Neural crest cell (in vitro differentiated cells): ENCODE results near the gene CLK3. TPM values are rescaled to one million over a fixed set of nuclear protein-coding genes. Genes with fewer than 3 reads are reported as not detected.
A peak's percentile ranks its signal among the peaks of the same experiment; 100 is the strongest.

Experiments used
- DNase-seq: peaks from one replicate; pipeline ENCODE4 v3.0.0; 2021; ENCODE audit warnings: low read depth, mixed read lengths, low spot score
- H3K27ac Mint-ChIP-seq: one replicate; pipeline ENCODE4 v1.8.0; 2021; ENCODE audit warnings: mild to moderate bottlenecking, mixed read lengths; ENCODE audit not compliant: unreplicated experiment
- H3K27me3 Mint-ChIP-seq: 2 replicates; pipeline ENCODE4 v1.8.0; 2021; ENCODE audit warnings: low read depth, mild to moderate bottlenecking, mixed read lengths
- H3K36me3 Mint-ChIP-seq: 2 replicates; pipeline ENCODE4 v1.8.0; 2021; ENCODE audit warnings: low read depth, mild to moderate bottlenecking, mixed read lengths
- H3K4me1 Mint-ChIP-seq: 2 replicates; pipeline ENCODE4 v1.8.0; 2021; ENCODE audit warnings: mixed read lengths
- H3K4me3 Mint-ChIP-seq: one replicate; pipeline ENCODE4 v1.8.0; 2021; ENCODE audit warnings: mild to moderate bottlenecking, mixed read lengths
- H3K9me3 Mint-ChIP-seq: 2 replicates; pipeline ENCODE4 v1.8.0; 2021; ENCODE audit warnings: mixed read lengths
- total RNA-seq: library from RNA; stranded (reverse); gene quantifications from 2 replicates; pipeline ENCODE4 v1.2.1, GENCODE V29; 2021
- TF ChIP-seq, protein P1 (sequence below): fragments of 200-600 bp; sonication (generic); conservative IDR thresholded peaks from 2 replicates; pipeline ENCODE4 v1.5.0; 2021; ENCODE audit warnings: antibody characterized with exemption, mild to moderate bottlenecking

The CLK3 gene
- total RNA-seq, 1 donor from 2014 or later = 88.7 TPM

DNA sequence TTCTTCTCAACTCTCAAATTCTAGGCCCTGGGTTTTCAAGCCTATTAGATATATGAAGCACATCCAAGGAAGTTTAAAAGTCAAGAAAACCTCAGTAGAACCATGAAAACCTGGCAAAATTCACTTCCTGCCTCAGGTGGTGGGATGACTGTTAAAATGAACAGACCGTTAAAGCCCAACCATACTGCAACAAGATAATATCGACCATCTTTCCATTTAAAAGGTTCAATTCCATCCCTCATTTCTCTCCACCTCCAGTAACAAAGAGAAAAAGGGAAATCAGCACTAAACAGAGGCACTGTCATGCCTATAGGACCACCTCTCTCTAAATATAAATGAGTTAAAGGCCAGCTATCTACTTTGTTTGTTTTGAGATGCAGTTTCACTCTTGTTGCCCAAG lies 49.0 kb downstream of the CLK3 start:
- Mint-ChIP-seq H3K4me1 (no peaks in the 10 kb centered on the region), H3K36me3 (no peaks in the 10 kb centered on the region), H3K27ac (no peak overlapping the region), H3K9me3 (no peaks in the 10 kb centered on the region), H3K27me3 (no peaks in the 10 kb centered on the region), H3K4me3 (no peak overlapping the region)
- TF ChIP-seq, protein P1, sequence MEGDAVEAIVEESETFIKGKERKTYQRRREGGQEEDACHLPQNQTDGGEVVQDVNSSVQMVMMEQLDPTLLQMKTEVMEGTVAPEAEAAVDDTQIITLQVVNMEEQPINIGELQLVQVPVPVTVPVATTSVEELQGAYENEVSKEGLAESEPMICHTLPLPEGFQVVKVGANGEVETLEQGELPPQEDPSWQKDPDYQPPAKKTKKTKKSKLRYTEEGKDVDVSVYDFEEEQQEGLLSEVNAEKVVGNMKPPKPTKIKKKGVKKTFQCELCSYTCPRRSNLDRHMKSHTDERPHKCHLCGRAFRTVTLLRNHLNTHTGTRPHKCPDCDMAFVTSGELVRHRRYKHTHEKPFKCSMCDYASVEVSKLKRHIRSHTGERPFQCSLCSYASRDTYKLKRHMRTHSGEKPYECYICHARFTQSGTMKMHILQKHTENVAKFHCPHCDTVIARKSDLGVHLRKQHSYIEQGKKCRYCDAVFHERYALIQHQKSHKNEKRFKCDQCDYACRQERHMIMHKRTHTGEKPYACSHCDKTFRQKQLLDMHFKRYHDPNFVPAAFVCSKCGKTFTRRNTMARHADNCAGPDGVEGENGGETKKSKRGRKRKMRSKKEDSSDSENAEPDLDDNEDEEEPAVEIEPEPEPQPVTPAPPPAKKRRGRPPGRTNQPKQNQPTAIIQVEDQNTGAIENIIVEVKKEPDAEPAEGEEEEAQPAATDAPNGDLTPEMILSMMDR = no peak
- DNase-seq = no peak

DNA sequence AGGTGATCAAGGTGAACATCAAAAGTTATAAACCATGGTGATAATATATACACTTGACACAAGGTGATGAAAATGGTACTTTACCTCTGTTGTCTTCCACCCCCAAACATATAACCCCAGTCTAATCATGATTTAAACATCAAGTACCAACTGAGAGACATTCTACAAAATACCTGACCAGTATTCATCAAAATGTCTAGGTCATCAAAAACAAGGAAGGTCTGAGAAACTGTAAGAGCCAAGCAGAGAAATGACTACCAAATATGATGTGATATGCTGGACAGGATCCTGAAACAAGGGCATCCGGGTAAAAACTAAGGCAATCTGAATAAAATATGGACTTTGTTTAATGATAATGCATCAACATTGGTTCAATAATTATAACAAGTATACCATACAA lies 52.3 kb downstream of the CLK3 start:
- no peaks in the 10 kb centered on the region for H3K27me3 Mint-ChIP-seq
- H3K4me3 Mint-ChIP-seq = no peak overlapping the region
- TF ChIP-seq, protein P1 = no peak
- no peaks in the 10 kb centered on the region for H3K9me3 Mint-ChIP-seq
- H3K36me3 Mint-ChIP-seq = peaks cover 3% of the 10 kb centered on the region
- H3K4me1 Mint-ChIP-seq = no peaks in the 10 kb centered on the region
- no peak overlapping the region for H3K27ac Mint-ChIP-seq
- DNase-seq = no peak

DNA sequence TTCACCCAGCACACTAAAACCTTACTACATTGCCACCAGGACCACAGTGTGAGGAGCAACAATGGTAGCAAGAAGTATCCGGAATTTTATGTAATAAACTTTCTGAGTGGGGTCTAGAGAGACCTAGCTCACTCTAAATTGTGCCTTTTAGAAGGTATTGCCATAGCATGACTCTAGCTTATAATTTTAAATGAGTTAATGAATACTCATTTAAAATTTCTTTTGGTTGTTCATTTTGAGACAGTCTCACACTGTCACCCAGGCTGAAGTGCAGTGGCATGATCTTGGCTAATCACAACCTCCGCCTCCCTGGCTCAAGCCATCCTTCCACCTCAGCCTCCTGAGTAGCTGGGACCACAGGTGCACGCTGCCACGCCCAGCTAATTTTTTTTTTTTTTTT lies 54.0 kb downstream of the CLK3 start:
- Mint-ChIP-seq H3K4me3 (no peak overlapping the region), H3K27ac (no peak overlapping the region), H3K27me3 (no peaks in the 10 kb centered on the region), H3K4me1 (no peaks in the 10 kb centered on the region), H3K9me3 (no peaks in the 10 kb centered on the region), H3K36me3 (peaks cover 6% of the 10 kb centered on the region)
- no peak for DNase-seq
- TF ChIP-seq, protein P1 = no peak

DNA sequence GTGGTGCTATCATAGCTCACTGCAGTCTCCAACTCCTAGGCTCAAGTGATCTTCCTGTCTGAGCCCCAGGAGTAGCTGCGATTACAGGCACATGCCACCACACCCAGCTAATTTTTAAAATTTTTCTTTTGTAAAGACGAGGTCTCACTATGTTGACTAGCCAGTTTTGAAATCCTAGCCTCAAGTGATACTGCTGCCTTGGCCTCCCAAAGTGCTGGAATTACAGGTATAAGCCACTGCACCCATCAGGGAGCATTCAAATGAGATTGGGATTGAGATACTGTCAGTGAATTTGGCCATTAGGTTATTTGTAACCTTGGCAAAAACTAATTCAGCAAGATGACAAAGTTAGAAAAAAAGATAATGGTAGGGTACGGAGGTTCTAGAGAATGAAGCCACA lies 58.5 kb downstream of the CLK3 start:
- Mint-ChIP-seq H3K4me1 (no peaks in the 10 kb centered on the region), H3K27ac (peak overlapping the region; percentile 4), H3K9me3 (no peaks in the 10 kb centered on the region), H3K27me3 (no peaks in the 10 kb centered on the region), H3K4me3 (no peak overlapping the region), H3K36me3 (peaks cover 6% of the 10 kb centered on the region)
- TF ChIP-seq, protein P1 = no peak
- DNase-seq = no peak

DNA sequence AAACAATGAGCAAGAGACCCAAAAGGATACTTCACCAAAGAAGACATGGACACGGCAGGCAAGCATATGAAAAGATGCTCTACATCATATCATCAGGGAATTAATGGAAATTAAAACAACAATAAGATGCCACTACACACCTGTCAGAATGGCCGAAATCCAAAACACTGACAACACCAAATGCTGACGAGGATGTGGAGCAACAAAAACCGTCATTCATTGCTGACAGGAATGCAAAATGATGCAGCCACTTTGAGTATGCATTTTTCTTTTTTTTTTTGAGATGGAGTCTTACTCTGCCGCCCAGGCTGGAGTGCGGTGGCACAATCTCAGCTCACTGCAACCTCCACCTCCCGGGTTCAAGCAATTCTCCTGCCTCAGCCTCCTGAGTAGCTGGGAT lies 61.2 kb downstream of the CLK3 start:
- H3K36me3 Mint-ChIP-seq = peaks cover 6% of the 10 kb centered on the region
- no peak overlapping the region for H3K4me3 Mint-ChIP-seq
- no peaks in the 10 kb centered on the region for H3K27me3 Mint-ChIP-seq
- H3K27ac Mint-ChIP-seq = no peak overlapping the region
- no peak for DNase-seq
- no peaks in the 10 kb centered on the region for H3K9me3 Mint-ChIP-seq
- TF ChIP-seq, protein P1 = no peak
- H3K4me1 Mint-ChIP-seq = no peaks in the 10 kb centered on the region

Other genes starting within 250 kb of the CLK3 start
- 0.77 and 1.0 TPM in 2 replicates for gene CYP11A1, start 248.2 kb upstream of the CLK3 start, total RNA-seq
- gene SEMA7A, start 181.9 kb upstream of the CLK3 start, total RNA-seq = 12.3 and 14.4 TPM in 2 replicates
- 43.7 and 50.1 TPM in 2 replicates for gene UBL7, start 154.7 kb upstream of the CLK3 start, total RNA-seq
- gene ARID3B, start 74.6 kb upstream of the CLK3 start, total RNA-seq = 65.3 and 66.5 TPM in 2 replicates
- gene EDC3, start 80.2 kb downstream of the CLK3 start, total RNA-seq = 69.8 and 75.0 TPM in 2 replicates
- gene CYP1A1, start 109.7 kb downstream of the CLK3 start, total RNA-seq = 1.7 and 2.3 TPM in 2 replicates
- not detected in 2 replicates for gene CYP1A2, start 133.0 kb downstream of the CLK3 start, total RNA-seq
- 107 and 109 TPM in 2 replicates for gene CSK, start 166.2 kb downstream of the CLK3 start, total RNA-seq
- gene LMAN1L, start 197.0 kb downstream of the CLK3 start, total RNA-seq = not detected in 2 replicates
- gene CPLX3, start 210.8 kb downstream of the CLK3 start, total RNA-seq = not detected in 2 replicates
- gene ULK3, start 227.3 kb downstream of the CLK3 start, total RNA-seq = 48.4 TPM in 2 replicates